Measurements from ENCODE around the gene ERLEC1.

- TF ChIP-seq CTCF (IDR thresholded peaks at IDR 0.05 in 4 of 5, conservative IDR thresholded peaks at IDR 0.05 in 1 of 5) (no peak), POLR2A (IDR thresholded peaks at IDR 0.05) (no peak)
Measured at GRCh38 chr2:53827398-53828175, 40.7 kb downstream of the ERLEC1 start.
